HEK293 (cell line): Measurements from ENCODE around the gene SDC3.

ENCODE experiments used
- CTCF ChIA-PET: fragments of 350-600 bp; formaldehyde crosslinking; extraction: SDS; loops from one replicate; lab custom pipeline; 2021; ENCODE audit warnings: antibody characterized with exemption; lab: Yijun Ruan, JAX
- POLR2A ChIA-PET: fragments of 300-600 bp; formaldehyde crosslinking; extraction: SDS; loops from one replicate; lab custom pipeline; 2020; ENCODE audit warnings: antibody characterized with exemption, inconsistent platforms; lab: Yijun Ruan, JAX
- H3K27ac ChIP-seq: fragments of 200-500 bp; sonication (Bioruptor generic); 2 replicates; pipeline ENCODE4 v1.5.1; 2014; ENCODE audit warnings: low read depth, low read length, control low read depth, inconsistent platforms; ENCODE audit errors: extremely low read depth
- H3K36me3 ChIP-seq, 2 experiments: fragments of 200-500 bp in 1 of 2; sonication (Bioruptor generic) in 1 of 2; 1 replicate in 1 of 2; 2 replicates in 1 of 2; pipeline ENCODE4 v1.5.1; 2014 to 2017; ENCODE audit warnings: inconsistent platforms in 2 of 2, low read length in 2 of 2; ENCODE audit not compliant: control insufficient read depth in 2 of 2, insufficient read depth in 1 of 2
- H3K4me1 ChIP-seq: fragments of 200-500 bp; sonication (Bioruptor generic); 2 replicates; pipeline ENCODE4 v1.5.1; 2014; ENCODE audit warnings: mild to moderate bottlenecking, low read length, inconsistent platforms; ENCODE audit not compliant: control insufficient read depth, insufficient read depth
- H3K4me3 ChIP-seq: 2 replicates; pipeline ENCODE4 v1.5.1; 2011; ENCODE audit warnings: low read depth, mild to moderate bottlenecking, control low read depth, low read length, moderate library complexity
- H3K9me3 ChIP-seq: fragments of 200-500 bp; sonication (Bioruptor generic); 2 replicates; pipeline ENCODE4 v1.5.1; 2014; ENCODE audit warnings: low read depth, low read length, inconsistent platforms; ENCODE audit not compliant: control insufficient read depth, insufficient read depth
- EGR2 ChIP-seq: fragments of 450-650 bp; formaldehyde crosslinking; IDR thresholded peaks from 2 replicates; pipeline ENCODE4 v1.5.1; 2016; ENCODE audit warnings: low read depth, missing biosample characterization, missing genetic modification characterization
- IKZF3 ChIP-seq: fragments of 450-650 bp; IDR thresholded peaks from 2 replicates; pipeline ENCODE4 v1.5.0; 2018; ENCODE audit warnings: missing biosample characterization, mild to moderate bottlenecking, missing genetic modification characterization, moderate library complexity
- SCRT2 ChIP-seq: fragments of 450-650 bp; formaldehyde crosslinking; IDR thresholded peaks from 2 replicates; pipeline ENCODE4 v1.5.1; 2016; ENCODE audit warnings: missing biosample characterization, missing genetic modification characterization
- SP2 ChIP-seq: fragments of 450-650 bp; formaldehyde crosslinking; IDR thresholded peaks from 2 replicates; pipeline ENCODE4 v1.5.1; 2016; ENCODE audit warnings: missing biosample characterization, missing genetic modification characterization
- SP7 ChIP-seq: fragments of 450-650 bp; formaldehyde crosslinking; IDR thresholded peaks from 2 replicates; pipeline ENCODE4 v1.5.1; 2016; ENCODE audit warnings: missing biosample characterization, missing genetic modification characterization
- TCF7L2 ChIP-seq: IDR thresholded peaks from 2 replicates; pipeline ENCODE4 v1.6.1; 2011; ENCODE audit warnings: low read depth, mild to moderate bottlenecking, inconsistent platforms, low read length, moderate library complexity, borderline replicate concordance
- ZBTB21 ChIP-seq: fragments of 450-650 bp; formaldehyde crosslinking; IDR thresholded peaks from 2 replicates; pipeline ENCODE4 v1.5.1; 2017; ENCODE audit warnings: missing biosample characterization, missing genetic modification characterization
- ZBTB48 ChIP-seq: fragments of 450-650 bp; formaldehyde crosslinking; IDR thresholded peaks from 2 replicates; pipeline ENCODE4 v1.5.1; 2016; ENCODE audit warnings: missing biosample characterization, missing genetic modification characterization
- ZFHX2 ChIP-seq: fragments of 450-650 bp; formaldehyde crosslinking; conservative IDR thresholded peaks from 2 replicates; pipeline ENCODE4 v1.5.1; 2016; ENCODE audit warnings: missing biosample characterization, missing genetic modification characterization
- ZFP3 ChIP-seq: fragments of 450-650 bp; formaldehyde crosslinking; IDR thresholded peaks from 2 replicates; pipeline ENCODE4 v1.5.1; 2016; ENCODE audit warnings: low read depth, missing biosample characterization, missing genetic modification characterization
- ZIC2 ChIP-seq: fragments of 450-650 bp; formaldehyde crosslinking; IDR thresholded peaks from 2 replicates; pipeline ENCODE4 v1.5.1; 2016; ENCODE audit warnings: missing biosample characterization, missing genetic modification characterization
- ZNF114 ChIP-seq: fragments of 450-650 bp; formaldehyde crosslinking; IDR thresholded peaks from 2 replicates; pipeline ENCODE4 v1.5.0; 2017; ENCODE audit warnings: missing biosample characterization, missing genetic modification characterization
- ZNF140 ChIP-seq: fragments of 450-650 bp; formaldehyde crosslinking; IDR thresholded peaks from 2 replicates; pipeline ENCODE4 v1.5.1; 2016; ENCODE audit warnings: missing biosample characterization, missing genetic modification characterization
- ZNF184 ChIP-seq: fragments of 450-650 bp; IDR thresholded peaks from 2 replicates; pipeline ENCODE4 v1.5.1; 2018; ENCODE audit warnings: missing biosample characterization, mild to moderate bottlenecking, missing genetic modification characterization
- ZNF223 ChIP-seq: fragments of 450-650 bp; formaldehyde crosslinking; IDR thresholded peaks from 2 replicates; pipeline ENCODE4 v1.5.1; 2016; ENCODE audit warnings: missing biosample characterization, missing genetic modification characterization
- ZNF23 ChIP-seq: fragments of 450-650 bp; formaldehyde crosslinking; IDR thresholded peaks from 2 replicates; pipeline ENCODE4 v1.5.1; 2016; ENCODE audit warnings: missing biosample characterization, missing genetic modification characterization, borderline replicate concordance
- ZNF473 ChIP-seq: fragments of 450-650 bp; formaldehyde crosslinking; IDR thresholded peaks from 2 replicates; pipeline ENCODE4 v1.5.1; 2017; ENCODE audit warnings: missing biosample characterization, missing genetic modification characterization
- ZNF548 ChIP-seq: fragments of 450-650 bp; formaldehyde crosslinking; IDR thresholded peaks from 2 replicates; pipeline ENCODE4 v1.5.1; 2016; ENCODE audit warnings: missing biosample characterization, missing genetic modification characterization
- ZNF610 ChIP-seq: fragments of 450-650 bp; formaldehyde crosslinking; IDR thresholded peaks from 2 replicates; pipeline ENCODE4 v1.5.1; 2016; ENCODE audit warnings: missing biosample characterization, missing genetic modification characterization, borderline replicate concordance
- ZNF626 ChIP-seq: fragments of 450-650 bp; sonication (Bioruptor Pico); formaldehyde crosslinking; IDR thresholded peaks from 2 replicates; pipeline ENCODE4 v1.5.1; 2018; ENCODE audit warnings: missing biosample characterization, missing genetic modification characterization, inconsistent platforms
- ZNF660 ChIP-seq: fragments of 450-650 bp; IDR thresholded peaks from 2 replicates; pipeline ENCODE4 v1.5.1; 2018; ENCODE audit warnings: missing biosample characterization, mild to moderate bottlenecking, missing genetic modification characterization
- ZNF677 ChIP-seq: fragments of 450-650 bp; IDR thresholded peaks from 2 replicates; pipeline ENCODE4 v1.5.0; 2018; ENCODE audit warnings: missing biosample characterization, mild to moderate bottlenecking, missing genetic modification characterization, moderate library complexity
- ZNF707 ChIP-seq: fragments of 450-650 bp; formaldehyde crosslinking; IDR thresholded peaks from 2 replicates; pipeline ENCODE4 v1.5.1; 2016; ENCODE audit warnings: missing biosample characterization, missing genetic modification characterization
- ZNF777 ChIP-seq: fragments of 450-650 bp; formaldehyde crosslinking; IDR thresholded peaks from 2 replicates; pipeline ENCODE4 v1.5.1; 2017; ENCODE audit warnings: missing biosample characterization, missing genetic modification characterization, borderline replicate concordance
- TF ChIP-seq, protein P1 (sequence below): fragments of 450-650 bp; formaldehyde crosslinking; IDR thresholded peaks from 2 replicates; pipeline ENCODE4 v1.5.1; 2017; ENCODE audit warnings: missing biosample characterization, missing genetic modification characterization
- TF ChIP-seq, protein P2 (sequence below): fragments of 450-650 bp; formaldehyde crosslinking; IDR thresholded peaks from 2 replicates; pipeline ENCODE4 v1.5.1; 2016; ENCODE audit warnings: missing biosample characterization, missing genetic modification characterization
- TF ChIP-seq, protein P3 (sequence below): fragments of 450-650 bp; formaldehyde crosslinking; IDR thresholded peaks from 2 replicates; pipeline ENCODE4 v1.5.1; 2017; ENCODE audit warnings: missing biosample characterization, missing genetic modification characterization

Gene SDC3

GRCh38 chr1:30889511-30889910 lies 19.0 kb downstream of the SDC3 start:
- CTCF ChIA-PET: interaction anchor here (0.8 to 1.2 kb wide), 3 partner anchors 39 to 171 kb away, joined by 3 to 4 read pairs (median 3); no protein-coding TSS in a partner anchor

DNA sequence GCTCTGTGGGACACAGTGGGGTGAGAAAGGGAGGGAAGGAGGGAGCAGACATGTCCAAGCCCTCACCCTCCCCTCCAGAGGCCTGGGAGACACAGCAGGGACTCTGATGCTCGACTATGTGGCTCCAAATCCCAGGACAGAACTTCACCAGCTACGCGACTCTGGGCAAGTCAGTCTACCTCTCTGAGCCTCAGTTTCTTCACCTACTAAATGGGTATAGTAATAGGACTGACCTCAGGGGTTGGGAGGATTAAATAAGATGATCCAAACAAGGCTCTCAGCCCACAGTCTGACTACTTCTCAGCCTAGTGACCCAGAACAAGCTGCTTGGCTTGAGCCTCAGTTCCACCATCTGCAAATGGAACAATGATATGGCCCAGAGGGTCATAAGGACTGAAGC lies 19.6 kb downstream of the SDC3 start:
- no peak for TF ChIP-seq ZNF548
- TF ChIP-seq ZNF677: no peak
- TF ChIP-seq ZNF626 (tag by site-specific recombination): no peak
- no peak for TF ChIP-seq ZNF473 (tag by site-specific recombination)
- no peak for TF ChIP-seq ZNF23 (tag by site-specific recombination)
- no peak for TF ChIP-seq IKZF3 (tag by site-specific recombination)
- no peak for TF ChIP-seq ZNF114 (tag by site-specific recombination)
- TF ChIP-seq ZBTB21 (tag by site-specific recombination): no peak
- TF ChIP-seq ZNF223: no peak
- no peak for TF ChIP-seq TCF7L2
- TF ChIP-seq ZNF707 (tag by site-specific recombination): no peak
- no peak overlapping the region for H3K4me3 ChIP-seq
- POLR2A ChIA-PET: no interaction called here
- H3K4me1 ChIP-seq: no peaks in the 10 kb centered on the region
- H3K9me3 ChIP-seq: no peaks in the 10 kb centered on the region
- CTCF ChIA-PET: interaction anchor here (0.8 to 1.3 kb wide), 4 partner anchors 40 to 170 kb away, joined by 3 to 5 read pairs (median 4); no protein-coding TSS in a partner anchor
- H3K27ac ChIP-seq: no peak overlapping the region
- no peaks in the 10 kb centered on the region; a peak in 1 of 3 replicates for H3K36me3 ChIP-seq

More at GRCh38 chr1:30889511-30889910, 19.0 kb downstream of the SDC3 start:
- no peak for TF ChIP-seq ZNF777 (tag by site-specific recombination)
- peak; percentile 91; the same call in 1 of the 2 replicates for TF ChIP-seq ZNF184
- no peak for TF ChIP-seq ZNF660
- H3K9me3 ChIP-seq: no peaks in the 10 kb centered on the region
- H3K36me3 ChIP-seq: no peaks in the 10 kb centered on the region; a peak in 1 of 3 replicates
- POLR2A ChIA-PET: no interaction called here
- H3K4me3 ChIP-seq: no peak overlapping the region
- H3K27ac ChIP-seq: no peak overlapping the region
- H3K4me1 ChIP-seq: no peaks in the 10 kb centered on the region

- no peaks in the 10 kb centered on the region for H3K4me1 ChIP-seq
- H3K36me3 ChIP-seq: no peaks in the 10 kb centered on the region
- H3K27ac ChIP-seq: no peak overlapping the region
- ChIA-PET POLR2A (no interaction called here), CTCF (interaction anchor here (1.2 to 1.3 kb wide), 2 partner anchors 40 to 86 kb away, joined by 4 to 5 read pairs; no protein-coding TSS in a partner anchor)
- H3K4me3 ChIP-seq: no peak overlapping the region
- peak; percentile 61 for TF ChIP-seq ZBTB48 (tag by site-specific recombination)
- 0 out of 2 replicates have a peak, but pooled peaks have one; percentile 19 for TF ChIP-seq SCRT2 (tag by site-specific recombination)
- TF ChIP-seq, protein P1, sequence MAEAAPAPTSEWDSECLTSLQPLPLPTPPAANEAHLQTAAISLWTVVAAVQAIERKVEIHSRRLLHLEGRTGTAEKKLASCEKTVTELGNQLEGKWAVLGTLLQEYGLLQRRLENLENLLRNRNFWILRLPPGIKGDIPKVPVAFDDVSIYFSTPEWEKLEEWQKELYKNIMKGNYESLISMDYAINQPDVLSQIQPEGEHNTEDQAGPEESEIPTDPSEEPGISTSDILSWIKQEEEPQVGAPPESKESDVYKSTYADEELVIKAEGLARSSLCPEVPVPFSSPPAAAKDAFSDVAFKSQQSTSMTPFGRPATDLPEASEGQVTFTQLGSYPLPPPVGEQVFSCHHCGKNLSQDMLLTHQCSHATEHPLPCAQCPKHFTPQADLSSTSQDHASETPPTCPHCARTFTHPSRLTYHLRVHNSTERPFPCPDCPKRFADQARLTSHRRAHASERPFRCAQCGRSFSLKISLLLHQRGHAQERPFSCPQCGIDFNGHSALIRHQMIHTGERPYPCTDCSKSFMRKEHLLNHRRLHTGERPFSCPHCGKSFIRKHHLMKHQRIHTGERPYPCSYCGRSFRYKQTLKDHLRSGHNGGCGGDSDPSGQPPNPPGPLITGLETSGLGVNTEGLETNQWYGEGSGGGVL (tag by site-specific recombination): peak; percentile 63; the same call in 1 of the 2 replicates
- peak; percentile 90 for TF ChIP-seq ZIC2 (tag by site-specific recombination)
- peak; percentile 38 for TF ChIP-seq SP7
- peak; percentile 89 for TF ChIP-seq ZFHX2 (tag by site-specific recombination)
- TF ChIP-seq SP2 (tag by site-specific recombination): peak; percentile 43; the same call in 1 of the 2 replicates
- no peak for TF ChIP-seq ZNF140
- TF ChIP-seq ZNF610 (tag by site-specific recombination): no peak
- TF ChIP-seq, protein P2, sequence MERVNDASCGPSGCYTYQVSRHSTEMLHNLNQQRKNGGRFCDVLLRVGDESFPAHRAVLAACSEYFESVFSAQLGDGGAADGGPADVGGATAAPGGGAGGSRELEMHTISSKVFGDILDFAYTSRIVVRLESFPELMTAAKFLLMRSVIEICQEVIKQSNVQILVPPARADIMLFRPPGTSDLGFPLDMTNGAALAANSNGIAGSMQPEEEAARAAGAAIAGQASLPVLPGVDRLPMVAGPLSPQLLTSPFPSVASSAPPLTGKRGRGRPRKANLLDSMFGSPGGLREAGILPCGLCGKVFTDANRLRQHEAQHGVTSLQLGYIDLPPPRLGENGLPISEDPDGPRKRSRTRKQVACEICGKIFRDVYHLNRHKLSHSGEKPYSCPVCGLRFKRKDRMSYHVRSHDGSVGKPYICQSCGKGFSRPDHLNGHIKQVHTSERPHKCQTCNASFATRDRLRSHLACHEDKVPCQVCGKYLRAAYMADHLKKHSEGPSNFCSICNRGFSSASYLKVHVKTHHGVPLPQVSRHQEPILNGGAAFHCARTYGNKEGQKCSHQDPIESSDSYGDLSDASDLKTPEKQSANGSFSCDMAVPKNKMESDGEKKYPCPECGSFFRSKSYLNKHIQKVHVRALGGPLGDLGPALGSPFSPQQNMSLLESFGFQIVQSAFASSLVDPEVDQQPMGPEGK (tag by site-specific recombination): peak; percentile 36; the same call in 1 of the 2 replicates
- TF ChIP-seq, protein P3, sequence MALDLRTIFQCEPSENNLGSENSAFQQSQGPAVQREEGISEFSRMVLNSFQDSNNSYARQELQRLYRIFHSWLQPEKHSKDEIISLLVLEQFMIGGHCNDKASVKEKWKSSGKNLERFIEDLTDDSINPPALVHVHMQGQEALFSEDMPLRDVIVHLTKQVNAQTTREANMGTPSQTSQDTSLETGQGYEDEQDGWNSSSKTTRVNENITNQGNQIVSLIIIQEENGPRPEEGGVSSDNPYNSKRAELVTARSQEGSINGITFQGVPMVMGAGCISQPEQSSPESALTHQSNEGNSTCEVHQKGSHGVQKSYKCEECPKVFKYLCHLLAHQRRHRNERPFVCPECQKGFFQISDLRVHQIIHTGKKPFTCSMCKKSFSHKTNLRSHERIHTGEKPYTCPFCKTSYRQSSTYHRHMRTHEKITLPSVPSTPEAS (tag by site-specific recombination): peak; percentile 59; the same call in 1 of the 2 replicates
- peak; percentile 76 for TF ChIP-seq EGR2
- no peak for TF ChIP-seq ZFP3
- no peak for TF ChIP-seq ZNF23 (tag by site-specific recombination)
- TF ChIP-seq, all 188 proteins: peak for 10
- no peaks in the 10 kb centered on the region for H3K9me3 ChIP-seq
Observed at GRCh38 chr1:30888391-30888790, 20.2 kb downstream of the SDC3 start.
